Right forelimb (tissue), 1 donor: ENCODE data around the gene ROCK2.
"Not testable (repeated sequence)": the region's sequence is repeated elsewhere in the genome, so short reads cannot be mapped to it uniquely, and the experiment has no call there.

ENCODE experiments used
- DNase-seq: peaks from one replicate; pipeline ENCODE4 v3.0.0-alpha.2; 2018

ROCK2 gene

DNA sequence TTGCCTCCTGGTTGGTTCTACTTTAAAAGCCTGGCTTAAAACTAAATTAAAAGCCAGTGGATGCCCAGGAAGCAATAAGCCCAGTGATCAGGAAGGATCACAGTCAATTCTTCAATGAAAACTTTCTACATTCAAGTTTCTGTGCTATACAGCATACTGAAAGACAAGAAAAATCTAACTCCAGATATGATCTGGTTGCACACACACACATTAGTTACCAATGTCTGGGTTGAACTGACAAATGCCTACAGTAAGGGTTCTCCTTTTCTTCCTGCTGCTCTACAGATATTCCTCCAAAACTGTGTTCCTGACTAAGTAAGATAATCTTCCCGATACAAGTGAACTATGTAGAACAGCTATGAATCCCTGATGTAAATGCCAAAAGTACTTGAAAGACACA is 81.3 kb downstream of the ROCK2 start:
- DNase-seq: no peak

DNA sequence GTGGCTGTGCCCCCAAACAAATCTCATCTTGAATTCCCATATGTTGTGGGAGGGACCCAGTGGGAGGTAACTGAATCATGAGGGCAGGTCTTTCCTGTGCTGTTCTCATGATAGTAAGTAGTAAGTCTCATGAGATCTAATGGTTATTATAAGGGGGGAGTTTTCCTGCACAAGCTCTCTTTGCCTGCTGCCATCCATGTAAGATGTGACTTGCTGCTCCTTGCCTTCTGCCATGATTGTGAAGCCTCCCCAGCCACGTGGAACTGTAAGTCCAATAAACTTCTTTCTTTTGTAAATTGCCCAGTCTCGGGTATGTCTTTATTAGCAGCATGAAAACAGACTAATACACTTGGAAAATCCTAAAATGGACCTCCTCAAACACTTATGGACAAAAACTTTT is 82.0 kb downstream of the ROCK2 start:
- DNase-seq: not testable (repeated sequence)

DNA sequence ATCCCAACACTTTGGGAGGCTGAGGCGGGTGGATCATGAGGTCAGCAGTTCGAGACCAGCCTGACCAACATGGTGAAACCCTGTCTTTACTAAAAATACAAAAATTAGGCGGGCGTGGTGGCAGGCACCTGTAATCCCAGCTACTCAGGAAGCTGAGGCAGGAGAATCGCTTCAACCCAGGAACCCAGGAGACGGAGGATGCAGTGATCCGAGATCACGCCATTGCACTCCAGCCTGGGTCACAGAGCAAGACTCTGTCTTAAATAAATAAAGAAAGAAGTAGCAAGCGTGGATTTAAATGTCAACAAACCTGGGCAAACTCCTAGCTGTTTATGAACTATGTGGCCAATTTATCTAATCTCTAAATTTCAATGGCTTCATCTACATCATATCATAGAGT is 82.9 kb downstream of the ROCK2 start:
- DNase-seq: not testable (repeated sequence)

DNA sequence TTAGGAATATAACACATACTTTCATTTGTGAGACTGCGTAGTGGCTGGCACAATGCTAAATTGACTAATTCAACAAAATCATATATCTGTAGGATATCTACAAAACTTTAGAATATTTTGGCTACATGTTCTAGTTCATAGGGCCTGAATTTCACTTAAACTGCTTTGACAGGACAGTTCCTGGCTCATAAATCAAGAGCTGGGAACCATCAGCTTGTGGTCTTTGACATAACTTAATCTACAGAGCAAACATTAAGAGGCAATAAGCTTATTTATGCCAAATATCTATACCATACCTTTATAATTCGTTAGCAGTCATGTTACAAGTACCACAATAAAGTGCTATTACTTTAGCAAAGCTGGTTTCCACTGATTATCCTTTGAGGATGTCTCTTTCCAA is 83.5 kb downstream of the ROCK2 start:
- DNase-seq: no peak

DNA sequence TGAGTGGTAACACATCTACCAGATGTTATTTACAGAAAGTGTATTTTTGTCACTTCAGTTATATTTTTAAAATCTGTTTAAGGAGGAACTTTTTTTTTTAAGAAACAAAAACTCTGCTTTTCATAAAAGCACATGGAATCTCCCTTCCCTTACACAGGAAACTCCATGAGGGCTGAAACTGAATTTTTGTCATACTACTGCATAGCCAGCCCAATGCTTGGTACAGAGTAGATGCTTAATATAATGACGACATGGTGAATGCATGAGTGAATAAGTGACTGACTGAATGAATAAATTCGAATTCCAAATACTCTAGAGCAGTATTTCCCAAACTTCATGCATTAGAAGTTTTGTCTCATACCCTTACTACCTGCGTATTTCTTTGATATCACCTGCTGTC is 86.5 kb downstream of the ROCK2 start:
- DNase-seq: no peak

DNA sequence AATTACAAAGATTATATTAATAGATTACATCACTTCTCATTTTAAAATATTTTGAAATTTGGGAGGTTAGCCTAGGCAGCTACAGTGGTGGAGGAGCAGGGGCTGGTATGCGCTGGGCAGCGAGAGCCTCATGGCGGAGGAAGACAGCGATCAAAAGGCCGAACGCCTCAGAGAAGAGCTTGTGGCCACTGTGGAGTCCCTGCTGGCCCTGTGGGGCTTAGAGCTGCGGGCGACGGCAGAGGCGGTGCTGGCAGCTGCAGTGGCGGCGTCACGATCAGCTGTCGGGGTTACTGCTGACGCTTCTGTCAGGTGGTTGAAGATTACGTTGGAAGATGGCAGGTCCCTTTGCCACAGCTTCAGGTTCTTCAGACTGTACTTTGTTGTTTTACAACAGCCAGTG is 87.4 kb downstream of the ROCK2 start:
- no peak for DNase-seq

DNA sequence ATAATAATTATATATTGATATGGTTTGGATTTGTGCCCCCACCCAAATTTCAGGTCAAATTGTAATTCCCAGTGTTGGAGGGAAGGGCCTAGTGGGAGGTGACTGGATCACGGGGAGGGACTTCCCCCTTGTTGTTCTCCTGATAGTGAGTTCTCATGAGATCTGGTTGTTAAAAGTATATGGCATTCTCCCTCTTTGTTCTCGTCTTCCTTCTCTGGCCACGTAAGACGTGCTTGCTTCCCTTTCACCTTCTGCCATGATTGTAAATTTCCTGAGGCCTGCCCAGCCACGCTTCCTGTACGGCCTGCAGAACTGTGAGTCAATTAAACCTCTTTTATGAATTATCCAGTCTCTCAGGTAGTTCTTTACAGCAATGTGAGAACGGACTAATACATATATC is 88.3 kb downstream of the ROCK2 start:
- DNase-seq: no peak

DNA sequence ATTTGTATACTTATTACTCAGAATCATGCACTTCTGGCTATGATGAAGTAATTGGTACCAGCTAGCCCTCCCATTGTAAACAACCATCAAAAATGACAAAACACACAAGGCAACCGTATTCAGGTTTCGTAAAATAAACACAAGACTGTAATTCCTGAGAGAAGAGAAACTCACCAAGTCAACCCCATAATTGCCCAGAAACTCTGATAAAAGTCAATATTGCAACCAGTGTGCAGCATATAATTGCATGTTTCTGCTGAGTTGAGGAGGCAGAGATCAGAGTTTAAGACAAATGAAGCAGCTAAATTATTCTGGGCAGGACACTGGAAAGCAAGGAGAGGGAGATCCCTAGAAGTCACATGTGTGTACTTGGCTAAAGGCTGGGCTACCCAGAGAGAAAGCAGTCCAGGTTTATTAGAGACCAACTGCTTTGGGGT is 90.3 kb downstream of the ROCK2 start:
- no peak for DNase-seq

DNA sequence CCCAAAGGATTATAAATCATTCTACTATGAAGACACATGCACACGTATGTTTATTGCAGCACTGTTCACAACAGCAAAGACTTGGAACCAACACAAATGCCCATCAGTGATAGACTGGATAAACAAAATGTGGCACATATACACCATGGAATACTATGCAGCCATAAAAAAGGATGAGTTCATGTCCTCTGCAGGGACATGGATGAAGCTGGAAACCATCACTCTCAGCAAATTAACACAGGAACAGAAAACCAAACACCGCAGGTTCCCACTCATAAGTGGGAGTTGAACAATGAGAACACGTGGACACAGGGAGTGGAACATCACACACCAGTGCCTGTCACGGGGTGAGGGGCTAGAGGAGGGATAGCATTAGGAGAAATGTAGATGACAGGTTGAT is 92.0 kb downstream of the ROCK2 start:
- not testable (repeated sequence) for DNase-seq

DNA sequence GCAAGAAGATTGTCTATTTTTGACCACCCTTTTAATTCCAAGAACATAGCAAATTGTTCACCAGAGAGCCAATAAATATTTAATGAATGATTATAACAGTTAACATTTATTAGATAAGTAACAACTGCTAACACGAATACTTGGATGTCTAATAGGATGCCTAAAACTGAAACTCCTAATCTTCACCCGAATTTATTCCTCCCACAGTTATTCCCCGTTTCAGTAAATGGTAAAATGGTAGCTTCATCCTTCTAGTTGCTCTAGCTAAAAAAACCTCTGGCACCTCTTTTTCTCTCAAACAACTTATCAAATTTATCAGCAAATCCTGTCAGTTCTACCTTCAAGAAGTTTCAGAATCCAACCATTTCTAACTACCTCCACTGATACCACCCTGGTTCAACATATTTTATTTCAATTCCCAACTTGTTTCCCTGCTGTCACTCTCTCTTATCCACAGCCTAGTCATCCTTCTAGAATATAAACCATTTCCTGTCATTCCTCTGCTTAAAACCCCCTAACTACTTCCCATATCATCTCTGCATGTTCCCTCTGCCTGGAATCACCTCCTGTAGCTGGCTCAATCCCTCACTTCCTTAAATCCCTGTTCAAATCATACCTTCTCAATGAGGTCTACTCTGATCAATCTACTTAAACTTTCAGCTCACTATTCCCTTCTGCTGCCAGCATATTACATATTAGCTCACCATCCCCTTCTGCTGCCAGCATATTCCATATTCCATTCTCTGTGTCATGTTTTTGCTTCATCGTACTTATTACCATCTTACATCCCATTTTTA is 93.8 kb downstream of the ROCK2 start:
- DNase-seq: no peak

DNA sequence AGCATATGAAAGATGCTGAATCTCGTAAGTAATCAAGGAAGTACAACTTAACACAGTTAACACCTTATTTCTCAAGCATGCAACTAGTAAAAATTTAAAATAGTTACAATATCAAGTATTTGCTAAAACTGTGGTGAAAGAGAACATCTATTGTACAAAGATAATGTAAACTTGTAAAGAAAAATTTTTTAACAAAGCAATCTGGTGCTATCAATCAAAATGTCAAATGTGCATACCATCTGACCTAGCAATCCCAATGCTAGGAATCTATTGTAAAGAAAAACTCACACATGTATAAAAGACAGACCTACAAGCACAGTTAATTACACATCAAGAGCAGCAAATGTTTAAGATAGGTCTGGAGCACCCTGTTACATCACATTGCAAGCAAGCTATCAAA is 99.1 kb downstream of the ROCK2 start:
- DNase-seq: no peak

DNA sequence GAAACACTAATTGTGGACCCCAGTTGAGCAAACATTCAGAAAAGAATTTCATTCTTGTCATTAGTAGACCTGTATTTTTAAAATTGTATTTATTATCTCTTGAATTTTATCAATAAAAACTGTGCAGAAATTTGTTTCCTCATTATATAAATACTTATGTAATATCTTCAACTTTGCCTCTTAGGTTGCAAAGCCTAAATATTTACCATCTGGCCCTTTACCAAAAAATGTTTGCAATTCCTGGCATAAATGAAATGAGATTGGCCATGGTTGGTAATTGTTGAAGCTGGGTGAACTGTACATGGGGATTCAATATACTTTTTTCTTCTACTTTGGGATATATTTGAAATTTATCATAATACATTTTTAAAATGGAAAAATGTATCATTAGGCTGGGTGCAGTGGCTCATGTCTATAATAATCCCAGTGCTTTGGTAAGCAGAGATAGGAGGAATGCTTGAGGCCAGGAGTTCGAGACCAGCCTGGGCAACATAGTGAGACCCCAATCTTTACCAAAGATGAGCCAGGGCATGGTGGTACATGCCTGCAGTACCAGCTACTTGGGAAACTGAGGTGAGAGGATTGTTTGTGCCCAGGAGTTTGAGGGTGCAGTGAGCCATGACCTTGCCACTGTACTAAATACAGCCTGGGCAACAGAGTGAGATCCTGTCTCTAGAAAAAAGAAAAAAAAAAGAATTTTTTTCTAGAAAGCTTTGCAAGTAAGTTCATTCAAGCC is 100.2 kb downstream of the ROCK2 start:
- DNase-seq: no peak

DNA sequence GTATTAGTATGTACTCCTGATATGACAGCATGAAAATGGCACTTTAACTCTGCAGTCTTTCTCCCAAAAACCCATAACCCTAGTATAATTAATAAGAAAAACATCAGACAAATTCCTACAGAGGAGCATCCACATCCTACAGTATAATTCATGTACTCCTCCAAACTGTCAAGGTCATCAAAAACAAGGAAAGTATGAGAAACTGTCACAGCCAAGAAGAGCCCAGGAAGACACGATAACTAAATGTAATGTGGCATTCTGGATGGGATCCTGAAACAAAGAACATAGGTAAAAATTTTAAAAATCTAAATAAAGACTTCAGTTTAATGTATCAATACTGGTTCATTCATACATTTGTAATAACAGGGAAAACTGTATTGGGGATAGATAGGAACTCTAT is 100.9 kb downstream of the ROCK2 start:
- no peak for DNase-seq

DNA sequence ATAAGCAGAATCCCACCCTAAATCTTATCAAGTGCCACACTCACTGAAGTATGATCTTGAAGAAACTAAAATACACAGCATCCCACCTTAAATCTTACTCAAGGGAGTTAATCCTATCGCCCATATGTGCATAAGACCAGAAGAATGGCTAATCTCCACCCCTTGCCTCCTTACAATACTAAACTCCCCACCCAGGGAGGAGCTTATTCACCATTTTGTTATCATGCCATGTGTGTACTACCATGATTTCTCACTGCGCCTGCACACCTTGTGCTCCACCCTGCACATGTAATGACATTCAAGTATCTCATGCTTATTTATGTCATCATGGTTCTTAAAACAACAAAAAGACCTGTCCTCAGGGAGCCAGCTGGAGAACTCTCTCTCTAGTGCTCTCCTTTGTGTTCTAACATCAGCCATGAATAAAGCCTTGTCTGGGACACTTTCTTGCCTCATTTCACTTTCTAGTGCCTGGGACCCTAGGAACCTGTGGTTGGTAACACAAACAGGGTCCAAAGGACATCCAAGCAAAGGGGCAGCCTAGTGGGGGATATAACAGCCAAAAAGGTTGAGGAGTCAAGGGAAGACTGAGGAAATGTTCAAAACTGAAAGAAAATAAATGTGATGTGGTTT is 101.8 kb downstream of the ROCK2 start:
- DNase-seq: no peak

DNA sequence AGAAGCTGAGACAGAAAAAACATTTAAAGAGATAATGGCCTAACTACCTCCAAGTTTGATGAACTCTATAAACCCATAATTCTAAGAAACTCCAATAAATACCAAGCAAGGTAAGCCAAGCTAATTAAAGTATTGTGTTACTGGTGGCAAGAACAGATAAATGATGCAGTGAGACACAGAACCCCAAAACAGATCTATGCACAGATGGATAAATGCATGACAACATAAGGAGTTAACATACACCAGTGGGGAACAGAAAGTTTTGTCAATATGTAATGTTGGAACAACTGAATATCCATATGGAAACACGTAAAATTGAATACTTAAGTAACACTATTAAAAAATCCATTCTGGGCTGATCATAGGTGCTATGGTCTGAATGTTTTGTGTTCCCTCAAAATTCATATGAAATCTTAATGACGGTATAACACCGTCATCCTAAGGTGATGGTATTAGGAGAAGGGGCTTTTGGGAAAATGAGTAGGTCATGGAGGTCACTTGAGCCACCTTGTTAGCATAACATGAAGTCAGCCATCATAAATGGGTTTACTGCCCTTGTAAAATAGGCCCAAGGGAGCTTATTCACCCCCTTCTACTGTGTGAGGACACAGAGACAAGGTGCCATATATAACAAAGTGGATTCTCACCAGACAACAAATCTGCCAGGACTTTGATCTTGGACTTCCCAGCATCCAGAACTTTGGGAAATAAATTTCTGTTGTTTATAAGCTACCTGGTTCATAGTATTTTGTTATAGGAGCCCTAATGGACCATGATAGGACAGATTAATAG is 102.8 kb downstream of the ROCK2 start:
- no peak for DNase-seq

DNA sequence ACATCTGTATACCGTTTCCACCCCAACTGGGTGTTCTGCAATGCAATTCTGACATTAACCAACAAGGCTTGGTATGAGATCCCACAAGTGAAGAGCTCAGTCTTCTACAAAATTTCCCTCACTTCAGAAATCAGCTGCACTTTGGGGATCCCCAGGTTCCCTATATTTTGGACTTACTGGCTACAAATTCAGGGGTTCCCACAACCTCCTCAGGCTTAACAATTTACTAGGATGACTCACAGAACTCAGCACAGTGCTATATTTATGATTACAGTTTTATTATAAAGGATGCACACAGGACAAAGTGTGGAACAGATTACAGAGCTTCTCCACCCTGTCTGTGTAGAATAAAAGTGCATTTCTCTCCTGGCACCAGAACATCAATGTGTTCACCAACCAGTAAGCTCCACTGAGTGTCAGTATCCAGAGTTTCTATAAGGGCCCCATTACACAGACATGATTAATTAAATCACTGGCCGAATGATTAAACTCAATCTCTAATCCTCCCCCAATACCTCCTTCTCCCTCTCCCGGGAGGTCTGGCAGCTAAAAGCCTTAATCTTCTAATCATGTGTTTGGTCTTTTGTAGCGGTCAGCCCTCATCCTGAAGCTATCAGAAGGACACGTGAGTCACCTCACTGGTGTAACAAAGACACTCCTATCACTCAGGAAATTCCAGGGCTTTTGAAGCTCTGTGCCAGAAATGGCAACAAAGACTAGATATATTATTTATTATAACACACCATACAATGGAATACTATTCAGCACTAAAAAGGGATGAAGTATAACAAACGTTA is 104.6 kb downstream of the ROCK2 start:
- no peak for DNase-seq

DNA sequence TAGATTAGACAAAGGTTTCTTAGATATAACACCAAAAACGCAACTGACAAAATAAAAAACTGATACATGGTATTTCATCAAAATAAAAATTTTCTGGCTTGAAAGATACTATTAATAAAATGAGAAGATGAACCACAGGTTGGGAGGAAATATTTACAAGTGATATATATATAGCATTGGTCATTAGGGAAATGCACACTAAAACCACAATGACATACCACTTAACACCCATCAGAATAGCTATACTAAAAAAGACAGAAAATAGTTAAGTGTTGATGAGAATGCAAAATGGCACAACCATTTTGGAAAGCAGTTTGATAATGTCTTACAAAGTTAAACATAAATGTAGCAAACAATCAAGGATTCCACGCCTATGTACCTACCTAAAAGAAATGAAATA is 105.3 kb downstream of the ROCK2 start:
- no peak for DNase-seq

DNA sequence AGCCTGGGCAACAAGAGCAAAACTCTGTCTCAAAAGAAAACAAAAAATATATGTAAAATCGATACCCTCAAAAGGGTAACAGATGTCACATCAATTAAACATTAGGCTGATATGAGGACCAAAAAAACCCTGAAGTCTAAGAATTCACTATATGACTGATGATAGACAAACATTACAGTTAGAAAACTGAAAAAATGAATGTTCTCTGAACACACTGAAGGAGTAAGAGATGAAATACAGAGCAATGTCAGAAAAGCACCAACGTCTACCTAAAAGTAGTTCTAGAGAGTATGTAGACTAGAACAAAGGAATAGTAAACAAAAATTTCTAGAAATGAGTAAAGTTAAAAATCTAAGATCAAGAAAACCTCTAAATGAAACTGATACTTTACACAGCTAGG is 107.3 kb downstream of the ROCK2 start:
- DNase-seq: no peak

DNA sequence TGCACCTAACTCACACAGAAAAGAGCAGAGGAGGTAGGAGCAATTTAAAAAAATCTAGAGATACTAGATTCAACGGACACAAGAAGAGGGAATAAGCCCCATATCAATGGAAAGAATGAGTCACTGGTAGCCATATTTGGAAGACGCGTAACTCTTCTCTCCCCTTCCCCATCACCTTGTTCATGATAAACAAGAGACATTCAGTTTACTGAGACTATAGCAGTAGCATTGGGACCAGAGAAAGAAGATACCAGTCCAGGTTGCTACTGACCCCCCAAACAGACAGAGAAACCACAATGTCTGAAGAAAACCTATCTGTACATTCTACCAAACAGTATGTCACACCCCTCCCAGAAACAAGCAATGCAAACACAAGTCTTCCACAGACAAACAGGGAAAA is 108.1 kb downstream of the ROCK2 start:
- no peak for DNase-seq

DNA sequence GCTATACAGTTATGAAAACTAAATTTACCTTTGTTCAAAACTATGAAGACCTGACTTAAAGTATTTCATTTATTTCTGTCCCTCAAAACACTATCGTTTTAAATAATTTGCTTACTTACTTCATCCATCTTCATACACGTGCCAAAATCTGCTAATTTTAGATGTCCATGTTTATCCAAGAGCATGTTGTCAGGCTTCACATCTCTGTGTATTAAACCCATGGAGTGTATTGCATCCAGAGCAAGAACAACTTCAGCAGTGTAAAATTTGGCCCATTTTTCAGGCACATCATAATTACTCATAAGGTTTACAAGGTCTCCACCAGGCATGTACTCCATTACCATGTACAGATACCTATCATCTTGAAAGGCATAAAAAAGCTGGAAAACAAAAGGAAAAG is 108.9 kb downstream of the ROCK2 start:
- no peak for DNase-seq

DNA sequence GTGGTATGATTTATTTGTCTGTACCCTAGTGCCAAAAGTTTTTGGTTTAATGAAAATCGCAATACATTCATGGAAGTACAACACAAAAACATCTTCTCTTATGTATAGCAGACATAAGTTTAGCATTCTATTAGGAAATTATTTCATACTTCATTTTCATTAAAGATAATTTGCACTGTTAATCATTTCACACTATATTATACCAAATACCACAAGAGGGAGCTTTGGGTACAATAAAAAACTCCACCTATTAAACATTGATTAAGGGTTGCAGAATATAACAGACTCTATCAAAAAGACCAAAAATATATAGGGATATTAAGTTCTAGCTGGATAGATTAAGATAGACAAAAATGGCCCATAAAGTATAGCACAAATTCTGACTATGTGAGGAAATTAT is 110.1 kb downstream of the ROCK2 start:
- DNase-seq: no peak

DNA sequence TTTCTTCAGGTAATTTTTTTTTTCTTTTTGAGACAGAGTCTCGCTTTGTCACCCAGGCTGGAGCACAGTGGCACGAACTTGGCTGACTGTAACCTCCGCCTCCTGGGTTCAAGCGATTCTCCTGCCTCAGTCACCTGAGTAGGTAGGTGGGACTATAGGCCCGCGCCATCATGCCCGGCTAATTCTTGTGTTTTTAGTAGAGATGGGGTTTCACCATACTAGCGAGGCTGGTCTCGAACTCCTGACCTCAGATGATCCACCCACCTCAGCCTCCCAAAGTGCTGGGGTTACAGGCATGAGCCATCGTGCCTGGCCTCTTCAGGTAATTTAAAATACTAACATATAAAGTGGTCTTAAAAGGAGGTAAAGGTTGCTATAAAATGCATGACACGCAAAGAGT is 113.2 kb downstream of the ROCK2 start:
- DNase-seq: not testable (repeated sequence)
